ENCODE results near the gene BCL11A. TPM values are rescaled to one million over a fixed set of nuclear protein-coding genes. Genes with fewer than 3 reads are reported as not detected.

The BCL11A gene
- total RNA-seq, 1 donor from 2014 or later = 0.67 TPM

DNA sequence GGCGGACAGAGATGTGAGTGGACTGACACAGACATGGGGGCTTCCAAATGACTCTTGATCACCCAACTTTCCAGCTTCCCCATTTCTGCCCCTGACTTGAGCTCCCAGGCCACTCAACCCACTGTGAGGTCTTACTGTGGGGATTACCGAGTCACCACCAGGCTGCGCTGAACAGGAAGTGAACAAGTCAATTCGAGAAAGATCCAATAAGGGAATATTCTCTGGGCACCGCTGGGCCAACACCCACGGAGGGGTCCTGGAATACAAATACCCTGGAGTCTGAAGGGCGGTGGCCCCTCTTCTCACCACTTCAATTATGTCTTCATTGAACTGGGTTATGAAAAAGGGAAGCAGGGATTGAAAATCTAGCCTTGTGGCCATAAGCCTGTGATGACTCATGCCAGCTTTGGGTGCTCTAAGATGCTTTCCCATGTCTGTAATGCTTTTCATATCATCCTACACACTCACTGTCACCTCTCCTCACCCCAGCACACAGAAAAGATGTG, 37.7 kb downstream of the BCL11A start:
- no peaks in the 10 kb centered on the region for H4K20me1 ChIP-seq (ENCODE audit: low read depth)
- Mint-ChIP-seq H3K4me1 (peaks cover 29% of the 10 kb centered on the region), H3K4me3 (no peak overlapping the region), H3K27me3 (ENCODE audit: insufficient read depth, low read depth) (peaks cover 3% of the 10 kb centered on the region), H3K36me3 (no peaks in the 10 kb centered on the region), H3K27ac (no peak overlapping the region), H3K9me3 (no peaks in the 10 kb centered on the region)
- no peak for TF ChIP-seq EZH2 (IDR thresholded peaks at IDR 0.05)
- TF ChIP-seq, protein P1, sequence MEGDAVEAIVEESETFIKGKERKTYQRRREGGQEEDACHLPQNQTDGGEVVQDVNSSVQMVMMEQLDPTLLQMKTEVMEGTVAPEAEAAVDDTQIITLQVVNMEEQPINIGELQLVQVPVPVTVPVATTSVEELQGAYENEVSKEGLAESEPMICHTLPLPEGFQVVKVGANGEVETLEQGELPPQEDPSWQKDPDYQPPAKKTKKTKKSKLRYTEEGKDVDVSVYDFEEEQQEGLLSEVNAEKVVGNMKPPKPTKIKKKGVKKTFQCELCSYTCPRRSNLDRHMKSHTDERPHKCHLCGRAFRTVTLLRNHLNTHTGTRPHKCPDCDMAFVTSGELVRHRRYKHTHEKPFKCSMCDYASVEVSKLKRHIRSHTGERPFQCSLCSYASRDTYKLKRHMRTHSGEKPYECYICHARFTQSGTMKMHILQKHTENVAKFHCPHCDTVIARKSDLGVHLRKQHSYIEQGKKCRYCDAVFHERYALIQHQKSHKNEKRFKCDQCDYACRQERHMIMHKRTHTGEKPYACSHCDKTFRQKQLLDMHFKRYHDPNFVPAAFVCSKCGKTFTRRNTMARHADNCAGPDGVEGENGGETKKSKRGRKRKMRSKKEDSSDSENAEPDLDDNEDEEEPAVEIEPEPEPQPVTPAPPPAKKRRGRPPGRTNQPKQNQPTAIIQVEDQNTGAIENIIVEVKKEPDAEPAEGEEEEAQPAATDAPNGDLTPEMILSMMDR (IDR thresholded peaks at IDR 0.05) = no peak
- TF ChIP-seq EZH2phosphoT487 (IDR thresholded peaks at IDR 0.05) = no peak
- H3K4me3 ChIP-seq = no peak overlapping the region
- H3K27me3 ChIP-seq = no peaks in the 10 kb centered on the region
- no peaks in the 10 kb centered on the region for H3F3A ChIP-seq (ENCODE audit: low read depth)
- no peak overlapping the region for H3K4me2 ChIP-seq
- H3K36me3 ChIP-seq = no peaks in the 10 kb centered on the region
- DNase-seq (ENCODE audit: low spot score) = no peak
- peaks cover 13% of the 10 kb centered on the region for H3K4me1 ChIP-seq
- H3K79me2 ChIP-seq (ENCODE audit: low read depth) = peaks cover 7% of the 10 kb centered on the region
- no peak overlapping the region for H2AFZ ChIP-seq (replicated peaks)
- no peak overlapping the region for H3K27ac ChIP-seq
- H3K9ac ChIP-seq = no peak overlapping the region
- H3K9me3 ChIP-seq (ENCODE audit: low read depth) = no peaks in the 10 kb centered on the region

- Histone ChIP-seq H3K9ac (no peak overlapping the region), H3K36me3 (no peaks in the 10 kb centered on the region), H3K27me3 (no peaks in the 10 kb centered on the region), H3K4me3 (no peak overlapping the region), H3K4me2 (no peak overlapping the region), H3K9me3 (ENCODE audit: low read depth) (no peaks in the 10 kb centered on the region), H4K20me1 (ENCODE audit: low read depth) (no peaks in the 10 kb centered on the region), H3F3A (ENCODE audit: low read depth) (no peaks in the 10 kb centered on the region), H3K79me2 (ENCODE audit: low read depth) (no peaks in the 10 kb centered on the region), H3K27ac (no peak overlapping the region), H3K4me1 (peaks cover 2% of the 10 kb centered on the region), H2AFZ (replicated peaks) (no peak overlapping the region)
- TF ChIP-seq EZH2 (IDR thresholded peaks at IDR 0.05) (no peak), EZH2phosphoT487 (IDR thresholded peaks at IDR 0.05) (no peak)
- TF ChIP-seq, protein P1 (IDR thresholded peaks at IDR 0.05) = no peak
- H3K27me3 Mint-ChIP-seq (ENCODE audit: insufficient read depth, low read depth) = peaks cover 4% of the 10 kb centered on the region
- DNase-seq (ENCODE audit: low spot score) = no peak
- no peak overlapping the region for H3K4me3 Mint-ChIP-seq
- no peaks in the 10 kb centered on the region for H3K36me3 Mint-ChIP-seq
- peaks cover 29% of the 10 kb centered on the region for H3K4me1 Mint-ChIP-seq
- H3K27ac Mint-ChIP-seq = no peak overlapping the region
- no peaks in the 10 kb centered on the region for H3K9me3 Mint-ChIP-seq
These were observed 39.5 kb downstream of the BCL11A start for GRCh38 chr2:60513996-60514395.

DNA sequence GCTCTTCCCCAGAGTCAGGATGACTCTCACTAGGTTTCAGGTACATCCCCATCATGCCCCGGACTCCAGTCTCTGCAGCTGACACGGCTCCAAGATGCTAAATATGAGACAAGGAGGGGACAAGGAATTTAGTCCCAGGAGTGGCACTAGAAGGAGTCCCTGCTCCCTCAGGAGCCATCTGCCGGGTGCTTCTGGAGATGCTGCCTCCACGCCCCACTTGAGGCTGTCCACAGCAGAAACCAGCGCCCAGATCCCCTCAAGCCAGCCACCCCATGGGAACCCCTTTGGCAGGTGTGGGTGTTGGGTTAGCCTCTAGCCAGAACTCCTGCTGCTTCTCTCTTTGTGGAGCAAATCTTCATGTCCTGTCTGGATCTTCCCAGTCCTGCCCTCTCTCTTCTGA, 40.3 kb downstream of the BCL11A start:
- Histone ChIP-seq H3K9ac (no peak overlapping the region), H3K27ac (no peak overlapping the region), H3K9me3 (ENCODE audit: low read depth) (no peaks in the 10 kb centered on the region), H4K20me1 (ENCODE audit: low read depth) (no peaks in the 10 kb centered on the region), H3K4me2 (no peak overlapping the region), H3F3A (ENCODE audit: low read depth) (no peaks in the 10 kb centered on the region), H3K4me3 (no peak overlapping the region), H3K36me3 (no peaks in the 10 kb centered on the region), H3K79me2 (ENCODE audit: low read depth) (no peaks in the 10 kb centered on the region), H3K27me3 (no peaks in the 10 kb centered on the region), H3K4me1 (peaks cover 7% of the 10 kb centered on the region), H2AFZ (replicated peaks) (no peak overlapping the region)
- no peak overlapping the region for H3K4me3 Mint-ChIP-seq
- H3K4me1 Mint-ChIP-seq = peaks cover 37% of the 10 kb centered on the region
- H3K27ac Mint-ChIP-seq = no peak overlapping the region
- H3K36me3 Mint-ChIP-seq = no peaks in the 10 kb centered on the region
- peaks cover 6% of the 10 kb centered on the region for H3K27me3 Mint-ChIP-seq (ENCODE audit: insufficient read depth, low read depth)
- TF ChIP-seq, protein P1 (IDR thresholded peaks at IDR 0.05) = no peak
- TF ChIP-seq EZH2phosphoT487 (IDR thresholded peaks at IDR 0.05) (no peak), EZH2 (IDR thresholded peaks at IDR 0.05) (no peak)
- H3K9me3 Mint-ChIP-seq = no peaks in the 10 kb centered on the region
- DNase-seq (ENCODE audit: low spot score) = no peak

All from neural progenitor cell (in vitro differentiated cells).